Uterus (tissue), 2 donors: ENCODE measurements around the gene CST7.

Experiments used
- POLR2A ChIP-seq, 2 donors: fragments of 450-650 bp; IDR thresholded peaks; one replicate each; pipeline ENCODE4 v1.6.1; 2016; ENCODE audit warnings: antibody characterized with exemption in 2 of 2, mild to moderate bottlenecking in 1 of 2, moderate library complexity in 1 of 2
- TF ChIP-seq, protein P1 (sequence below), 4 experiments: fragments of 200-600 bp in 2 of 4; fragments of 450-650 bp in 2 of 4; sonication (generic) in 2 of 4; IDR thresholded peaks; one replicate each; pipeline ENCODE4 v1.5.1; 2016 to 2019; ENCODE audit warnings: antibody characterized with exemption in 4 of 4, mild to moderate bottlenecking in 2 of 4, moderate library complexity in 1 of 4

DNA sequence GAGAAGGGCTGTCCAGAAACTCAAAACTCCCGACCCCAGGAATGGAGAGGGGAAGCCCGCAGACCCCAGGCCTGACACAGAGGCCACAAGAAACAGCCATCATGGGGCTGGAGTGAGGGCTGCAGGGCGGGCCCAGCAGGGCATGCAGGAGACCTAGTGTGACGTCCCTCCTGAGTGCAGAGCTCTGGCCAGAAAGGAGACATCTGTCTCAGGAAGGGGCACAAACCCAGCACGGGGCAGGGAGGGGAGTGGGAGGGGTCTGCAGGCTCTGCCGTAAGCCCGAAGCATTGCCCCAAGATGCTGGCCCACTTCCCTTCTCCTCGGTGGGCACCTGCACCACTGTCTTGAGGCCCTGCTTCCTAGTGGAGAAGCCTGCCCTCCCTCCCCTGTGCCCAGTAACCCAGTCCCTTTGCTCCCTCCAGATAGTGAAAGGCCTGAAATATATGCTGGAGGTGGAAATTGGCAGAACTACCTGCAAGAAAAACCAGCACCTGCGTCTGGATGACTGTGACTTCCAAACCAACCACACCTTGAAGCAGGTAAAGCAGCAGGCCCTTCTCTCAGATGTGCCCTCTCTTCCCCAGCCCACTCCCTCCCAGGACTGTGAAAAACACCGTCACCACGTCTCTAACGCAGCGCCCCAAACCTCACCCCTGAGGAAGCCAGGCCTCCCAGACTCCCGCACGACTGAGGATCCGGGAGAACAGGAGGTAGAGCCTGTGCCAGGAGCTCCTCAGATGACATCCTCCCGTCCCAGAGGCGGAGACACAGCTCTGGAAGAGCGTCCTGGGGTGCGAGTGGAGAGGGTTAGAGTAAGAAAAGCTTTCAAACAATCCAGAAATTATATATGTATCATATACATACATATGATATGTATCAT lies 9.7 kb downstream of the CST7 start:
- TF ChIP-seq, protein P1, sequence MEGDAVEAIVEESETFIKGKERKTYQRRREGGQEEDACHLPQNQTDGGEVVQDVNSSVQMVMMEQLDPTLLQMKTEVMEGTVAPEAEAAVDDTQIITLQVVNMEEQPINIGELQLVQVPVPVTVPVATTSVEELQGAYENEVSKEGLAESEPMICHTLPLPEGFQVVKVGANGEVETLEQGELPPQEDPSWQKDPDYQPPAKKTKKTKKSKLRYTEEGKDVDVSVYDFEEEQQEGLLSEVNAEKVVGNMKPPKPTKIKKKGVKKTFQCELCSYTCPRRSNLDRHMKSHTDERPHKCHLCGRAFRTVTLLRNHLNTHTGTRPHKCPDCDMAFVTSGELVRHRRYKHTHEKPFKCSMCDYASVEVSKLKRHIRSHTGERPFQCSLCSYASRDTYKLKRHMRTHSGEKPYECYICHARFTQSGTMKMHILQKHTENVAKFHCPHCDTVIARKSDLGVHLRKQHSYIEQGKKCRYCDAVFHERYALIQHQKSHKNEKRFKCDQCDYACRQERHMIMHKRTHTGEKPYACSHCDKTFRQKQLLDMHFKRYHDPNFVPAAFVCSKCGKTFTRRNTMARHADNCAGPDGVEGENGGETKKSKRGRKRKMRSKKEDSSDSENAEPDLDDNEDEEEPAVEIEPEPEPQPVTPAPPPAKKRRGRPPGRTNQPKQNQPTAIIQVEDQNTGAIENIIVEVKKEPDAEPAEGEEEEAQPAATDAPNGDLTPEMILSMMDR (IDR thresholded peaks at IDR 0.05), result no peak
- no peak for TF ChIP-seq POLR2A (IDR thresholded peaks at IDR 0.05)
